Stimulated activated naive CD4-positive, alpha-beta T cell (primary cell): ENCODE measurements around the gene TMTC2.
"Not testable (repeated sequence)": the region's sequence is repeated elsewhere in the genome, so short reads cannot be mapped to it uniquely, and the experiment has no call there.

Experiments
- DNase-seq, 6 experiments: peaks; one replicate each; lab custom pipeline; 2025; lab: John Stamatoyannopoulos, UW

TMTC2 gene

GRCh38 chr12:82727886-82728285 is 41.2 kb downstream of the TMTC2 start:
- no peak for DNase-seq

DNA sequence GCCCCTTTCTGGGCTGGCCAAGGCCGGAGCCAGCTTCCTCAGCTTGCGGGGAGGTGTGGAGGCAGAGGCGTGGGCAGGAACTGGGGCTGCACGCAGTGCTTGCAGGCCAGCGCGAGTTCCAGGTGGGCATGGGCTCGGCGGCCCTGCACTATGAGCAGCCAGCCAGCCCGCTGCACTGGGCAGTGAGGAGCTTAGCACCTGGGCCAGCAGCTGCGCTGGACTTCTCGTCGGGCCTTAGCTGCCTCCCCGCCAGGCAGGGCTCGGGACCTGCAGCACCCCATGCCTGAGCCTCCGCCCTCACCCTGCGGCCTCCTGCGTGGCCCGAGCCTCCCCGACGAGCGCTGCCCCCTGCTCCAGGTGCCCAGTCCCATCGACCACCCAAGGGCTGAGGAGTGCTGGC is 42.0 kb downstream of the TMTC2 start:
- no peak for DNase-seq

- no peak for DNase-seq
Observed at GRCh38 chr12:82730953-82731459, 44.3 kb downstream of the TMTC2 start.

DNA sequence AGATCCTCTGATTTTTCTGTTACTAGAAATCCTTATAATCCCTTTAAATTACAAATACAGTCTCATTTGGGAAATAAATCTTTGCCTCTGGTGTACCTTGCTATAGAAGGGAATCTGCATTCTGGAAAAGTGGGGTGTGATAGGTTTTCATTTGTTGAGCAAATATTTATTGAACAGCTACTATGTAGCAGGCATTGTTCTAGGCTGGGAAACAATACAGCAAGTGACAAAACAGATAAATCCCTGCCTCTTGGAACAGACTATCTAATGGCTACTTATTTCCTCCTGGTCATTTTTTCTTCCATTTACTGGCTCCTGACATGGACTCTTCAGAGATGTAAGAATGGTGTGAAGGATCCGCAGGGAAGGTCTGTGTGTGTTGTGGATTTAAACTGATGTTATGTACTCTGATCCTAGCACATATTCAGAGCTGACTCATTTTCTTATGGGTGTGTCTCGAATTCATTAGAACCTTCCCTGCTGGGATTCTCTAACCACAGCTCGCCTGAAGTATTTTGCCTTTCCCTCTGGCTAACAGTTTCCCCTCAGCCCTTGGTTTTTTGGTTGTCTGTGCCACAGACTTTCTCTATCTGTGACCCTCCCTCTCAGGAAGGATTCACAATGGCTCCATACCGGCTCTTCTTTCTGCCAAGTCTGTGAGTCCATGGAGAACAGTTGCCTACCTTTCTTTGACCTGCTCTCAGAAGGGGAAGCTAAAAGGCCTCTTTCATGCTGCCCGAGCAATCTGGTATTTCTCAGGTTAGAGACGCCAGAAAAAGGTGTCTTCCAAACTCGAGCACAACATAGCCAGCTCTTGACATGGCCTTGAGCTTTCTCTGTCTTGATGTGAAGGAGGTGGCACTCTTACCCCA is 53.7 kb downstream of the TMTC2 start:
- no peak for DNase-seq

DNA sequence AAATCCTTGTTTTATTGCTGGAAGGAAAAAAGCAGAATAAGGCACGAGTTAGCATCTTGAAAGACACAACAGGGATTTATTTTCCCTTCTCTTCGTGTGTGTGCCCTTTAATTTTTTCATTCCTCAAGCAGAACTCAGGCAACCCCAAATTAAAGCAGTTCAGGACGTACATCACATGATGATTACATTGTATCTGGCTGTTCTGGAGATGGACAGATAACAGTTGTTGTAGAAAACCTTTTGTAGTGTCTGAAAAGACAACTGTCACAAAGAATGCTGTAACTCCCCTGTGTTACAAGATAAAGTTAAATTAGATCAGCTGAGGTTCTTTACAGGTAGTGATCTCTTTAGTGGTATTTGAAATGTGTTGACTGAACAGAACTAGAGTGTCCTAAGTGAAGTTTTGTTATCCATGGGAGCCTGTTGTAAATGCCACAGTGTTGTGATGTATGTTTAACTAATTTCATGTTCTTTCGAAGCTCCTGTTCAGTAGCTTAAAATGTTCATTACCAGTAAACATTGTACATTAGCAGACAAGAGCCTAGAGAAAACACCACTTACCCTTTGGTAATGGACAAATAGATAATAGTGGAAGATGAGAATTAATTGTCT is 58.5 kb downstream of the TMTC2 start:
- DNase-seq, result no peak

DNA sequence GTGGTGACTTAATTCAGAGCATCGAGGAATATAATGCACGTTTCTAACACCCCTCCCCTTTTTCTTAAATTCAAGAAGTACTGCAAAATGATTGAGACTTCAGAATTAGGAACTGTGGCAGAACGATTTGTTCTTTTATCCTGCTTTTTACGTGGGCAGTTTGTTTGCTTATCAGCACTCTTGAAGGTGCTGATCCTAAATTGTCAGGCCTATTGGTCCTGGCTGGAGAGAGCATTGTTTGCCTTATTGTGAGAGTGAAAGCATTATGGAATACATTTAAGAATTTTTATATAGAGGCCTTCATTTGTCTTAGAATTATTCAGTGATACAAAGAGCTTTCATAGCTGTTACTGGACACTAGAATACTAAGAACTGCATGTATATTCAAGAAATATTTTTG is 59.1 kb downstream of the TMTC2 start:
- no peak for DNase-seq

DNA sequence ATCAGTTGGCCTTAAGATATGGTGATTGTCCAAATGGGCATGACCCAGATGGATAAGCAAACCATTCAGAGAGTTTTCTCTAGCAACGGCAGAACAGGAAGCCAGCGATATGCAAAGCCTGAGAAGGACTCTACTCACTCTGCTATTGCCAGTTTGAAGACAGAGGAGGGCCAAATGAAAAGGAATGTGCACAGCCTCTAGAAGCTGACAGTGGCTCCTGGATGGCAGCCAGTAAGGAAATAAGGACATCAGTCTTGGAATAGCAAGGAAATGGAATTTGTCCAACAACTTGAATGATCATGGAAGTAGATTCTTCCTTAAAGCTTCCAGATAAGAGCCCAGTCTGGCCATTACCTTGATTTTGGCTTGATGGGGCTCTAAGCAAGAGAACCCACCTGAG is 60.0 kb downstream of the TMTC2 start:
- no peak for DNase-seq

DNA sequence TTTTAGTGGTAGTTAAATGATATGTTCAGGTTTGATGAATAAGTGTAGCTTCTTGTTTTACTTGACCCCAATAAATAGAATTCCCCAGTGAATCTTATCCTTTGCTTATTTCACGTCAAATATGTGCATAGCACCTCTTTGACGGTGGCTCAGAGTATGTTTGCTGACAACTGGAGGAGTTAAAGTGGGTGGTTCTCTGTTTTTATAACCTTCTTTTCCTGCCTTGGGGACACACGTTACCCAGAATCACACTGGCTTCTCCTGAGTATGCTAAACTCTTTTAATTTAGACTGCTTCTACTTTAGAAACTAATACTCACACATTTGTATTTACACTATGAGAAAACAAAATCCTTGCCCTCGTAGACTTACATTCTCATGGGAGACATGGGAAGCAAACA is 62.3 kb downstream of the TMTC2 start:
- DNase-seq, result no peak

DNA sequence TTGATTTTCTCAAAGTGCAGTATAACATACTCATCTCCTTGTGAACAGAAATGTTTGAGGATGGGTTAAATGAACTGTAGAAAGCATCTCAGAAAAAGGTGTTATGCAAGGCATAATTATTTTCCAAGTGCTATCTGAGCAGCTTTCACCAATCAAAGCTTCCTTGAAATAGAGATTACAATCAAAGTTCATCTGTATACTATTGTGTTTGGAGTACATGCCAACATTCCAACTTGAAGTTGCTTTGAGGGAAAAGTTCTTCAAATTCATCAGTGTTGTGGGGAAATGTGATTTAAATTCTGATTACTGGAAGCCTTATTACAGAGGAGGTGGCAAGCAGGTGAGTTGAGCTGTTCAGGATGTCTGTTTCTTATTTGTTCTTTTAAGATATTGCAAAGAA is 68.2 kb downstream of the TMTC2 start:
- no peak for DNase-seq

DNA sequence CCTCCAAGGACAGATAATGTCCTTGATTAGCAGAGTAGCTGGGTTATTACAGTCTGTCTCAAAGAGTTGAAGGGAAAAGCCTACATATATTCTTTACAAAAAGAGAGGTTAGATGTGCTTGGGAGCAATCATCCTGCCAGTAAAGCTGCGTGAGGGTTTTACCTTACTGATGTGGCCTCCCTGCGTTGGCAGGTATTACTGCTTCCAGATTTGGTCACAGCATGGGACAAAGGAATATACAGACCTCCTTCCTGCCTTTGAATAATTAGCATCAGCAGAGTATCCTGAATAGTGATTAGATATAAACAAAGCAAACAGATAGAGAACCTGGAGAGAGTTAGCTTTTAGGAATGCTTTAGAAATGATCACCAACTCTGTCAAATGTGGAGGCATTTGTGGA is 69.6 kb downstream of the TMTC2 start:
- DNase-seq, result no peak

DNA sequence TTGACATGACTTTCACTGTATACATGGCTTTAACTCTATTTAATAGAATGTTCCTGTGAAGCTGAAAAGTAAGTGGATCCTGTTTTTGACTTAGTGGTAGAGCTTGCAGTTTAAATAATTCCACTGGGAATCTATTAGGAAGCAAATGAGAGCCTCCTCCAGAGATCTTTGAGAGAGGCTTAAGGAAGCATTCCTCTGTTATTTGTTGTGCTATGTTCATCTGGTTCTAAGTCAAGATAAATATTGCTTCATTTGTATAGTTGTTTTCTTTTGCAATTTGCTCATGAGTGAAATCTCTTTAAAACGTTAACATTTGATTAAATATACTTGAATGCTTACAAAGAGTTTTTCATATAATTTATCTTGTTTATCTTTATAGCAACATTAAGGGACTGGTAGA is 70.4 kb downstream of the TMTC2 start:
- no peak for DNase-seq

GRCh38 chr12:82757656-82758055 is 71.0 kb downstream of the TMTC2 start:
- DNase-seq, result no peak

DNA sequence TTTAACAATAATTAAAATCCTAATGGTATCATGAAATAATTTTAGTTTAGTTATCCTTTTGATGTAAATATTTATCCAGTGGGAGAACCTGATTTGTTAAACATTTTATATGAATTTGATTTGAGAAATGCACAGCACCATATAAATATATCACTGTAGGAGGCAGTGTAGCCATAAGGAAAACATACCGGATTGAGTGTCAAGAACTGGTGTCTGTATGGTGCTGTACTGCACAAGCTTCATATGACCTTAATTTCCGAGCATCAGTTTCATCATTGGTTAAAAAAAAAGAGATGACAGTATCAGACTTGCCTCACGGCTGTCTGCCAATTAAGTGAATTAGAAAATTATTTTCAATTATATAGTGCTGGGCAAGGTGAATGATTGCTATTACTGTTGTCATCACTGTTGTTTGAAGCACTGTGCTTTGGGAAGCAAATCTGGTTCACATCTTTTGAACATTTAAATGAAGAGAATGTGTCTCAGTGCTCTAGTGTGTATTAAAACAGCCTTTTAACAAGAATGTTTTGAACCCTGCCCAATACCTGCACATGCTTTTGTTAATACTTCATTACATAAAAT is 72.1 kb downstream of the TMTC2 start:
- DNase-seq, result no peak

GRCh38 chr12:82760423-82760822 is 73.7 kb downstream of the TMTC2 start:
- DNase-seq, result no peak

- DNase-seq, result not testable (repeated sequence)
Observed at GRCh38 chr12:82765206-82765605, 78.5 kb downstream of the TMTC2 start.

- DNase-seq, result no peak
Observed at GRCh38 chr12:82765971-82766705, 79.4 kb downstream of the TMTC2 start.

- no peak for DNase-seq
Observed at GRCh38 chr12:82774666-82775065, 88.0 kb downstream of the TMTC2 start.

GRCh38 chr12:82780517-82780916 is 93.8 kb downstream of the TMTC2 start:
- no peak for DNase-seq

DNA sequence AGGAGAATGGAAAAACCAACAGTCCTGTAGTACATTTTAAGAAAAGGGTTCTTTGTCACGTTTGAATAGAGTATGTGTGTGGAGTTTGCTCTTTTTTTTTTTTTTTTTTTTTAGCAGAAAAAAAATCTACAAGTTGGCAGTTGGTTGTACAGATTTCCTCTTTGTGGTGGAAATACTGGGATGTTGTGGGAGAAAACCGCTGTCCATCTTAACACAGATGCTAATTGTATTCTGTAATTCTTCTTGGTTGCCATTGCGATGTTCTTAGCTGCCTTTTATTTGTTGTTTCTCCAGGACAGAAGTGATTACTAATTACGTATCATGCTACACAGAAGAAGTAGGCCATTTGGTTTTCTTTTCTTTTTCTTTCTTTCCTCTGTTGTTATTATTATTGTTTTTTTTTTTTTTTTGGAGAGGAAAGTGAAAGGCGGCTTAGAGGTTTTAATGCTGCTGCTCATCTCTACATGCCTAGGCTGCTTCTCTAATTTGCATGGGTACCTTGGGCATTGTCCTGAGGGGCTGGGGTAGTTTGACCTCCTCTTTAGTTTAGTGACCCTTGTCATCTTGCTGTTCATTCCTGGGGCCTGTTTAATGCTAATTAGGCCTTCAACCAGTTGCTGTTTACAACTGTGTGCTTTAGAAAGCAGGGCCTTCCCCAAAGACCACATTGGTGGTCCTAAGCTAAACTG is 94.7 kb downstream of the TMTC2 start:
- DNase-seq, result no peak

DNA sequence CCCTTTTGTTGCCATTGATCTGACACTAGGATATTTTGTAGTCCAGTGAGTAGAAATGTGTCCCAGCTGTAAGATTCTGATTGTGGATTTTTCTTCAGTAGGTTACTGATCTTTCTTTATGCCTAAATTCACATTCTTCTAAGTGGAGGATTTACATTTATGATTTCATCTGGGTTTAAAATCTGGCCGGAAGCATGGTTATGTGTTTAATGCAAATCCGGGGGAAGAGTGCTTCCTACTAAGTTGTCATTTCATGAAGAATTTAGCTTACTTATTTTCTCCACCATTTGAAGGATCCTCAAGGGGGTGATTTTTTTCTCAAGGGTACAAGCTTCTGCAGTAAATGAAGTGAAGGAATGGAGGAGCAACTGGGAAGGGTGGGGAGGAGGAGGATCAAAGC is 96.7 kb downstream of the TMTC2 start:
- no peak for DNase-seq

- no peak for DNase-seq
Observed at GRCh38 chr12:82787016-82787415, 100.3 kb downstream of the TMTC2 start.

DNA sequence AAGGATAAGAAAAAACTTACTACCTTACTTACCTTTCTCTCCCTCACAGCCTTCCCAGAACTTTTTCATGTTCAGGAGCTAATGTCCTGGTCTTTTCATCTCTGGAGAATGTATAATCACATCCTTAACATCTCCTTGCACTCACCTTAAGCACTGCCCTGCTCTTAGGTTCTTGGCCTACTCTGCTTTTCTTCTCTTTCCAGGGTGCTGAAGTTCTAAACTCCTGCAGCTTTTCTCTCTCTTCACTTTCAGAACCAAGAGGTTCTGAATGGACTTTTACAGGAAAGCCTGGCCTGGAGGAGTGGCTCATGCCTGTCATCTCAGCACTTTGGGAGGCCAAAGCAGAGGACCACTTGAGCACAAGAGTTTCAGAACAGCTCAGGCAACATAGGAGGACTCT is 101.9 kb downstream of the TMTC2 start:
- DNase-seq, result no peak
